ENCODE measurements around the gene SCLT1.

The SCLT1 gene

DNA sequence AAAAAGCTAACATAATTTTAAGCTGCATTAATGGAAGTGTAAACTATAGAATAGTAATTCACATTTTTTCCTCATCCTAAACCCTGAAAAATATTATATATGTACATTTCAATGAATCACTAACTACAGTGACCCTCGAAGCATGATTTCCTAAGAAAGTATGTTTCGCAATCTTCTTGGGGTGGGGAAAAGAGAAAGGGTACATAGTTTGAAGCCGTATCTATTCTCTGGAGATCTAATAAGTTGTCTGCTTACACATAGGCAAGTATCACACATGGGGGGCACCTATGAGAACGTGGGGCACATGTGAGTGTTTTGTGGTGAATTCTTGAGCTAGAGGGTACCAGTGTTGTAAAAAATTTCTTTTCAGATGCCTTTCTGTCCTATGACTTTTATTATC lies 212.7 kb downstream of the SCLT1 start:
- no peaks in the 10 kb centered on the region for H3K9me3 ChIP-seq (ENCODE audit: control insufficient read depth, low read length)
- H3K36me3 ChIP-seq (ENCODE audit: control insufficient read depth, insufficient read depth, low read length): no peaks in the 10 kb centered on the region
- no peaks in the 10 kb centered on the region for H3K4me1 ChIP-seq (ENCODE audit: control insufficient read depth, insufficient read depth, low read length)
- H3K27ac ChIP-seq (ENCODE audit: insufficient read depth, low read depth, low read length, poor library complexity, severe bottlenecking): no peak overlapping the region
- no peaks in the 10 kb centered on the region for H3K27me3 ChIP-seq (ENCODE audit: control insufficient read depth, insufficient read depth, low read length, poor library complexity, severe bottlenecking)
- WGBS, 2 experiments: 87 to 94% methylated on average over 4 of the region's 4 CpGs
- H3K4me3 ChIP-seq (ENCODE audit: insufficient read depth, low read depth, low read length): no peak overlapping the region

DNA sequence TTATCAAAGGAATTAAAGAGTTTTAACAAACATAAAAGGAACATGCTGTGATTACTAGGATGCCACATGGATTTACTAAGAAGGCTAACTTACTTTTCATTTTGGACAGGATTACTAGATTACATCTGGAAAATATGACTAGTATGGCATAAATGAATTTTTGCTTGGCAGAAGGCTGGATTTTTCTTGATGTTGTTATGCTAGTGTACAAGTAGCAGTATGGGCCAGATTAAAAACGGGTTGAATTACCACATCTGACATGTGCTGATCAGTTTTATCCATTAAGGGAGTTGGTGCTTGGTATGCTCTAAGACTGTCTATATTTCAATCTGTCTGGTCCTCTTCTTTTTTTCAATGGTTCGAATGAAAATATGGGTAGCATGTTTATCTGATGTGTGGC lies 213.4 kb downstream of the SCLT1 start:
- Histone ChIP-seq H3K27me3 (ENCODE audit: control insufficient read depth, insufficient read depth, low read length, poor library complexity, severe bottlenecking) (no peaks in the 10 kb centered on the region), H3K9me3 (ENCODE audit: control insufficient read depth, low read length) (no peaks in the 10 kb centered on the region), H3K4me1 (ENCODE audit: control insufficient read depth, insufficient read depth, low read length) (no peaks in the 10 kb centered on the region), H3K4me3 (ENCODE audit: insufficient read depth, low read depth, low read length) (no peak overlapping the region), H3K36me3 (ENCODE audit: control insufficient read depth, insufficient read depth, low read length) (no peaks in the 10 kb centered on the region), H3K27ac (ENCODE audit: insufficient read depth, low read depth, low read length, poor library complexity, severe bottlenecking) (no peak overlapping the region)
- 74 to 79% methylated on average over 1 to 2 of the region's 2 CpGs for WGBS, 2 experiments

GRCh38 chr4:128879283-128879682 lies 214.1 kb downstream of the SCLT1 start:
- Histone ChIP-seq H3K27ac (ENCODE audit: insufficient read depth, low read depth, low read length, poor library complexity, severe bottlenecking) (no peak overlapping the region), H3K36me3 (ENCODE audit: control insufficient read depth, insufficient read depth, low read length) (no peaks in the 10 kb centered on the region), H3K4me3 (ENCODE audit: insufficient read depth, low read depth, low read length) (no peak overlapping the region), H3K9me3 (ENCODE audit: control insufficient read depth, low read length) (no peaks in the 10 kb centered on the region), H3K27me3 (ENCODE audit: control insufficient read depth, insufficient read depth, low read length, poor library complexity, severe bottlenecking) (no peaks in the 10 kb centered on the region), H3K4me1 (ENCODE audit: control insufficient read depth, insufficient read depth, low read length) (no peaks in the 10 kb centered on the region)
- WGBS, 2 experiments: 80 to 96% methylated on average over 1 to 2 of the region's 2 CpGs

DNA sequence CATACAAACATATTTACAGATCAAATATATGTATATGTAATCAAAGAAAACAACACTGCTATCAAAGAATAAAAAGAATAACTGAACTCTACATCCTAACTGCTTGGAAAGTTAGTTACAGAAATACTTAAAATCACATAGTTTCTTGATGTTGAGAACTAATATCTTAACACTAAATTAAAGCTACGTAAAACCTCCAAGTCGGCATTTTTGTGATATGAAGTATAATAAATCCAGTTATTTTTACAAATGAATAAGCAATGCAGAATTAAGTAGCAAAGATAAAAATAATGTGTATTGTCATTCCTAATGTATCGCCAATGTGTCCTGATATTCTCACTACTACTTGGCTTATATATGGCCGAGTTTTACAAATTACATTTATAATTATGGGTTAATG lies 215.4 kb downstream of the SCLT1 start:
- WGBS, 2 experiments: 76% methylated on average over 4 of the region's 4 CpGs; no CpG with 5 or more reads in 1 of the 2 experiments
- Histone ChIP-seq H3K27me3 (ENCODE audit: control insufficient read depth, insufficient read depth, low read length, poor library complexity, severe bottlenecking) (no peaks in the 10 kb centered on the region), H3K4me3 (ENCODE audit: insufficient read depth, low read depth, low read length) (no peak overlapping the region), H3K36me3 (ENCODE audit: control insufficient read depth, insufficient read depth, low read length) (no peaks in the 10 kb centered on the region), H3K4me1 (ENCODE audit: control insufficient read depth, insufficient read depth, low read length) (no peaks in the 10 kb centered on the region), H3K9me3 (ENCODE audit: control insufficient read depth, low read length) (no peaks in the 10 kb centered on the region), H3K27ac (ENCODE audit: insufficient read depth, low read depth, low read length, poor library complexity, severe bottlenecking) (no peak overlapping the region)

- Histone ChIP-seq H3K4me1 (ENCODE audit: control insufficient read depth, insufficient read depth, low read length) (no peaks in the 10 kb centered on the region), H3K27ac (ENCODE audit: insufficient read depth, low read depth, low read length, poor library complexity, severe bottlenecking) (no peak overlapping the region), H3K36me3 (ENCODE audit: control insufficient read depth, insufficient read depth, low read length) (peaks cover 3% of the 10 kb centered on the region), H3K27me3 (ENCODE audit: control insufficient read depth, insufficient read depth, low read length, poor library complexity, severe bottlenecking) (no peaks in the 10 kb centered on the region), H3K9me3 (ENCODE audit: control insufficient read depth, low read length) (no peaks in the 10 kb centered on the region), H3K4me3 (ENCODE audit: insufficient read depth, low read depth, low read length) (no peak overlapping the region)
- WGBS, 2 experiments: 77 to 88% methylated on average over 2 of the region's 2 CpGs
These were observed 217.1 kb downstream of the SCLT1 start for GRCh38 chr4:128876200-128876599.

GRCh38 chr4:128871948-128872347 lies 221.4 kb downstream of the SCLT1 start:
- Histone ChIP-seq H3K27ac (ENCODE audit: insufficient read depth, low read depth, low read length, poor library complexity, severe bottlenecking) (no peak overlapping the region), H3K4me3 (ENCODE audit: insufficient read depth, low read depth, low read length) (no peak overlapping the region), H3K4me1 (ENCODE audit: control insufficient read depth, insufficient read depth, low read length) (no peaks in the 10 kb centered on the region), H3K27me3 (ENCODE audit: control insufficient read depth, insufficient read depth, low read length, poor library complexity, severe bottlenecking) (no peaks in the 10 kb centered on the region), H3K9me3 (ENCODE audit: control insufficient read depth, low read length) (no peaks in the 10 kb centered on the region), H3K36me3 (ENCODE audit: control insufficient read depth, insufficient read depth, low read length) (peaks cover 30% of the 10 kb centered on the region)
- 93 to 95% methylated on average over 9 of the region's 9 CpGs for WGBS, 2 experiments

DNA sequence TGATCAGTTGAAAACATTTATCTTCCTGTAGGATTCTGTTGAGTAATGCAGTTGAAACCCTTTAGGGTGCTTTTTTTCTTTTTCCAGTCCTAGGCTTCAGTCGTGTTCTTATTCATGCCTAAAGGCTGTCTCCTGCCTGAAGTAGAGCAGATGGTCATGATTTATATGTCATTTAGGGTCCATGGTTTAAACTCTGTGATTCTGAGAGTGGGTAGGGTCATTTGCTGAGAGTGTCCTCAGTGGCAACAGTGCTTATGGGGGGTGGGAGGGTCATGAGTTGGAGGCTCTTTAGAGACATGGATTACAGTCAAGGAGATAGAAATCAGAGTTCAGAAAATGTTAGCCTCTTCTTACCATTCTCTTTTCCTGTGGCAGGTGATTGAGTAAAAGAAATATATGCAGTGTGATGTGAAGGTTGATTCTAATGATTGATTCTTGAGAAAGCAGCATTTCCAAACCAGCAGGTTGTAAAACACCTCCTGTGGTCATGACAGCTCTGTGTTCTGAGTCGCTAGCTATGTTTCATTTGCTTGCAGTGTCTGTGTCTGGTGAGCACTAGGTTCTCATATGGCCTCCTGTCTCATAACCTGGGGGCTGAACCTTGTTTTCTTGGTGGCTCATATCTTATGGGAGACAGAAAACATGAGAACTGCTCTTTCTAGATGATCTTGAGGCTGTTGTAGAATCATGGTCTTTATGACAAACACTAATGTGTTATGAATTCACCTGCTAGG lies 223.4 kb downstream of the SCLT1 start:
- Histone ChIP-seq H3K27ac (ENCODE audit: insufficient read depth, low read depth, low read length, poor library complexity, severe bottlenecking) (no peak overlapping the region), H3K27me3 (ENCODE audit: control insufficient read depth, insufficient read depth, low read length, poor library complexity, severe bottlenecking) (no peaks in the 10 kb centered on the region), H3K4me1 (ENCODE audit: control insufficient read depth, insufficient read depth, low read length) (no peaks in the 10 kb centered on the region), H3K36me3 (ENCODE audit: control insufficient read depth, insufficient read depth, low read length) (peaks cover 35% of the 10 kb centered on the region), H3K9me3 (ENCODE audit: control insufficient read depth, low read length) (no peaks in the 10 kb centered on the region), H3K4me3 (ENCODE audit: insufficient read depth, low read depth, low read length) (no peak overlapping the region)
- WGBS, 2 experiments: 86 to 91% methylated on average over 2 of the region's 2 CpGs

GRCh38 chr4:128868758-128869157 lies 224.6 kb downstream of the SCLT1 start:
- H3K4me1 ChIP-seq (ENCODE audit: control insufficient read depth, insufficient read depth, low read length): no peaks in the 10 kb centered on the region
- 96 to 99% methylated on average over 3 of the region's 3 CpGs for WGBS, 2 experiments
- no peaks in the 10 kb centered on the region for H3K27me3 ChIP-seq (ENCODE audit: control insufficient read depth, insufficient read depth, low read length, poor library complexity, severe bottlenecking)
- H3K9me3 ChIP-seq (ENCODE audit: control insufficient read depth, low read length): no peaks in the 10 kb centered on the region
- peaks cover 38% of the 10 kb centered on the region for H3K36me3 ChIP-seq (ENCODE audit: control insufficient read depth, insufficient read depth, low read length)
- no peak overlapping the region for H3K4me3 ChIP-seq (ENCODE audit: insufficient read depth, low read depth, low read length)
- H3K27ac ChIP-seq (ENCODE audit: insufficient read depth, low read depth, low read length, poor library complexity, severe bottlenecking): no peak overlapping the region

DNA sequence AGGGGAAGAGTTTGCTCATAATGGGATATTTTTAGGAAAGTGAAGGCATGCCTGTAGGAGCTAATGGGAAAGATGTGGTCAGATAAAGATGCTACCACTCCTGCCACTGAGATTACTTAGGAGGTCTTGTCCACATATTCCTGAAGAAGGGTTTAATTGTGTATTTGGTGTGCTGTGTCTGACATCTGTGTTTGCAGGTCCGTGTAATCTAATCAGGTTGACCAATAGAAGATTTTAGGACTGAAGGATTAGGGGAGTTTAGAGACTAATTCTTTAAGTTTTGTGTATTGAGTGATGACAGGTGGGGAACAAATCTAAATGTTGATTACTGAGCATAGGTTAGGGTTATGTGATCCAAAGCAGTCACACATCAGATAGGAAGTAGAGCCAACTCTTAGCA lies 226.6 kb downstream of the SCLT1 start:
- 91 to 92% methylated on average over 1 of the region's 1 CpG for WGBS, 2 experiments
- H3K4me3 ChIP-seq (ENCODE audit: insufficient read depth, low read depth, low read length): no peak overlapping the region
- H3K27ac ChIP-seq (ENCODE audit: insufficient read depth, low read depth, low read length, poor library complexity, severe bottlenecking): no peak overlapping the region
- no peaks in the 10 kb centered on the region for H3K27me3 ChIP-seq (ENCODE audit: control insufficient read depth, insufficient read depth, low read length, poor library complexity, severe bottlenecking)
- H3K9me3 ChIP-seq (ENCODE audit: control insufficient read depth, low read length): no peaks in the 10 kb centered on the region
- peaks cover 42% of the 10 kb centered on the region for H3K36me3 ChIP-seq (ENCODE audit: control insufficient read depth, insufficient read depth, low read length)
- peaks cover 6% of the 10 kb centered on the region for H3K4me1 ChIP-seq (ENCODE audit: control insufficient read depth, insufficient read depth, low read length)

DNA sequence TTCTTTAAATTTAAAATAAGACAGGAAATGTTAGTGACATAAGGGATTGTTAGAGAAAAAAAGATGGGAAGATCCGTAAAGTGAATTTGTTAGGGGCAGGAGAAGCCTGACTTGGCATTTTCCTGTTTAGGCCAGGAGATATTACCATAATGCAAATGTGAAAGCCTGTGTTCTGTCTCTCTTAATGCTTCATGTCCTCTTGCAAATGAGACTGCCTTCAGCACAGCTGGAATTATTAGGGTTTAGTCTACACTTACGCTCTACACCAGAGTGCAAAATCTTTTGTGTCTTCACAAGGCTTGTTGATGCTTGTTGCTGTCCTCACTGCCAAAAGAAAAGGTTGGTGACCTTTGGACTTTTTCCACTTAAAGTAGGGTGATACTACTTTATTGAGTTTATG lies 227.1 kb downstream of the SCLT1 start:
- Histone ChIP-seq H3K36me3 (ENCODE audit: control insufficient read depth, insufficient read depth, low read length) (peaks cover 44% of the 10 kb centered on the region), H3K27me3 (ENCODE audit: control insufficient read depth, insufficient read depth, low read length, poor library complexity, severe bottlenecking) (no peaks in the 10 kb centered on the region), H3K9me3 (ENCODE audit: control insufficient read depth, low read length) (no peaks in the 10 kb centered on the region), H3K4me1 (ENCODE audit: control insufficient read depth, insufficient read depth, low read length) (peaks cover 6% of the 10 kb centered on the region), H3K27ac (ENCODE audit: insufficient read depth, low read depth, low read length, poor library complexity, severe bottlenecking) (no peak overlapping the region), H3K4me3 (ENCODE audit: insufficient read depth, low read depth, low read length) (no peak overlapping the region)
- WGBS, 2 experiments: 93 to 96% methylated on average over 2 of the region's 2 CpGs
